Effector memory CD4-positive, alpha-beta T cell (primary cell): ENCODE data around the gene UBE2M.
A peak's percentile ranks its signal among the peaks of the same experiment; 100 is the strongest.

Source experiments
- DNase-seq, 3 donors: peaks; one replicate each; pipeline ENCODE4 v3.0.0-alpha.2; 2020
- H3K27ac ChIP-seq: 2 replicates; pipeline ENCODE4 v1.7.0; 2013; ENCODE audit warnings: mild to moderate bottlenecking, low read length, moderate library complexity; ENCODE audit not compliant: insufficient read depth, poor library complexity, severe bottlenecking
- H3K27me3 ChIP-seq: replicated peaks from 2 replicates; pipeline ENCODE4 v1.7.0; 2013; ENCODE audit warnings: mild to moderate bottlenecking, low read length; ENCODE audit not compliant: insufficient read depth, control insufficient read depth, poor library complexity, severe bottlenecking
- H3K36me3 ChIP-seq: 2 replicates; pipeline ENCODE4 v1.7.0; 2013; ENCODE audit warnings: mild to moderate bottlenecking, low read length, moderate library complexity; ENCODE audit not compliant: control insufficient read depth, insufficient read depth
- H3K4me1 ChIP-seq: 2 replicates; pipeline ENCODE4 v1.7.0; 2013; ENCODE audit warnings: low read length, mild to moderate bottlenecking; ENCODE audit not compliant: control insufficient read depth, insufficient read depth, poor library complexity, severe bottlenecking
- H3K4me3 ChIP-seq: 2 replicates; pipeline ENCODE4 v1.7.0; 2013; ENCODE audit warnings: low read length, low read depth, mild to moderate bottlenecking; ENCODE audit not compliant: insufficient read depth, poor library complexity, severe bottlenecking
- H3K9me3 ChIP-seq: 2 replicates; pipeline ENCODE4 v1.7.0; 2013; ENCODE audit warnings: mild to moderate bottlenecking, low read length, moderate library complexity; ENCODE audit not compliant: control insufficient read depth

The UBE2M gene

DNA sequence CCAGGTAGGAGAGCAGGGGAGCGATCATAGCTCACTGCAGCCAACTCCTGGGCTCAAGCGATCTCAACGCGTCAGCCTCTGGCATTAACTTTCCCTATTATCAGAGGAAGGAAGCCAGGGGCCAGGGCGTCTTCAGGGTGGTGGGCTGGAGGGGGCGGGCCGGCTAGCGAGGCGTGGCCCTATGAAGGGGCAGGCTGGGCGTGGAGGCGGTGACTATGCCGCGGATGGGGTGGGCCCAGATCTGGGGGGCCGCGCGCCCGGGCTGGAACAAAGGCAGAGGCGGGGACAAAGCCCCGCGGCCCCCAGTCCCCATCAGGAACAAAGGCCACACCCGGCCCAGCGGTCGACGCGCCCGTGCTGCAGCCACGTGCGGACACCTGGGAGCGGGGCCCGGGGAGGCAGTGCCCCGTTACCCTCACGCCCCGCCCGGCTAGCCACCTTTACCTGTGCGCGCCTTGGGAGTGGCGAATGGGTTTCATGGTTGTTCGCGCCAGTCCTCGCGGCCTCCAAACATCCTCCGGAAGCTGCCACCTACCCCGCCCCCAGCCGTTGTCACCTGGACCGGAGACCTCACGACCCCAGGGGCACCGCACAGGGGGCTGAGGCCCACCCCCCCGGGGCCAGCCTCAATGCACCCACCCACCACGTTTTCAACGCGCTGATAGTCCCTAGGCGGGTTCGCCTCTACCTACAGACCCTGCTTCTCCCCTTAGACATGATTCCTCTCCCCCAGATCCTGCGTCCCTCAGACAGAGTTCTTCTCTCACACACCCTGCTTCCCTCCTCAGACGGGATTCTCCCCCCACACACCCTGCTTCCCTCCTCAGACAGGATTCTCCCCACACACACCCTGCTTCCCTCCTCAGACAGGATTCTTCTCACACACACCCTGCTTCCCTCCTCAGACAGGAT lies 19.9 kb downstream of the UBE2M start:
- no peaks in the 10 kb centered on the region for H3K9me3 ChIP-seq
- H3K4me3 ChIP-seq, result peak overlapping the region; percentile 57
- H3K27me3 ChIP-seq, result no peaks in the 10 kb centered on the region
- H3K4me1 ChIP-seq, result peaks cover 7% of the 10 kb centered on the region
- H3K27ac ChIP-seq, result no peak overlapping the region
- DNase-seq, result no peak
- H3K36me3 ChIP-seq, result no peaks in the 10 kb centered on the region

DNA sequence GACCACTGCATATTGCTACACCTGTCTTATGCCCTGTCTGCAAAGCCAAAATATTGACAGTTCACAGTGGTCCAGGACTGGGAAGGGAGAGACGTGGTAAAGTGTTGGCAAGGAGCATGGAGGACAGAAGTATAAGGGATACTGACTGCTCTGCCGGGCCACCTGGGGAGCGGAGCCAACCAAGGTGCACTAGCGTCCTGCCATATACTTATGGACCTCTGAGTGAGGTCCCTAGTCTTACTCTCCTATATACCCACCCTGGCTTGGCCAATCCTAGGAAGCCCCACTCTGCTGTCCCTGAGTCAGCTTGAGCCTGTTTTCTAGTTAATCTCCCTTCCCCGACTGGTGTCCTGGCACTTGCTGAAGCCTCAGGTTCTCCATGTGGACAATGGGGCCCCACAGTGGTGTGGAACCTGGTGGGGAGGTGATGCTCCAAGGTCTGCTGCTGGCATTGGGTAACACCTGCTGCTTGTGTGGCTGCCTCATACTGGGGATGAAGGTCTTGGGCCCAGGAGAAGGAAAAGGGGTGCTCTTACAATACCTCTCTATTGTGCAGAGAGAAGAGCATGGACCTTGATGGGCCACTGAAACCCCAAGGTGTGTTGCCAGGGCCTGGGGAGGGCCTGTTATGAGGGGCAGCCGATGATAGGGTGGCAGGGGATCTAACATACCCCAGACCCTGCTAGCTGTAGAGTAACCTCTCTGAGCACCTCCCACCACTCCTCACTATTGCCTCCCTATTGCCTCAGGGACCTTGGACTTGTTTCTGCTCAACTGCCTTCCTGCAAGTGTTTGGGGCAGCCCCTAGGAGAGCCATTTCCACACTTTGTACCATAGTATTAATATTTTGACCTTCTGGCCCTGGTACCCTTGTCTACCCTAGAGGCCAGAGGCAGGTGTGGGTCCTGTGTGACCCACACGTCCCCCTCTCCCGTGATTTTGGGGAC lies 21.3 kb downstream of the UBE2M start:
- Histone ChIP-seq H3K9me3 (no peaks in the 10 kb centered on the region), H3K27me3 (no peaks in the 10 kb centered on the region), H3K36me3 (no peaks in the 10 kb centered on the region), H3K27ac (no peak overlapping the region), H3K4me1 (peaks cover 7% of the 10 kb centered on the region), H3K4me3 (no peak overlapping the region)
- DNase-seq, result no peak

DNA sequence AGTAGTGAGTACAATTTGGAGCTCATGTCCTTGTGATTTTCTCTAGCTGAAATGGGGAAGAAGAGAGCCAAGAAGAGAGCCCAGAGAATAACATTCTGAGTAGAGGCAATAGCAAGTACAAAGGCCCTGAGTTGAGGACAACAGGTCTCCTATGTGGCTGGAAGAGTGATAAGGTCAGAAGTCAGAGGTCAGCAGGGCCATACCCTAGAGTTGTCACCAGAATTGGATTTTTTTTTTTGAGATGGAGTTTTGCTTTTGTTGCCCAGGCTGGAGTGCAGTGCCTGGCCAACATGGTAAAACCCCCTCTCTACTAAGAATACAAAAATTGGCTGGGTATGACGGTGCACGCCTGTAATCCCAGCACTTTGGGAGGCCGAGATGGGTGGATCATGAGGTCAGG lies 22.6 kb downstream of the UBE2M start:
- Histone ChIP-seq H3K9me3 (no peaks in the 10 kb centered on the region), H3K27me3 (no peaks in the 10 kb centered on the region), H3K4me3 (no peak overlapping the region), H3K36me3 (no peaks in the 10 kb centered on the region), H3K27ac (no peak overlapping the region), H3K4me1 (peaks cover 7% of the 10 kb centered on the region)
- DNase-seq, result no peak

DNA sequence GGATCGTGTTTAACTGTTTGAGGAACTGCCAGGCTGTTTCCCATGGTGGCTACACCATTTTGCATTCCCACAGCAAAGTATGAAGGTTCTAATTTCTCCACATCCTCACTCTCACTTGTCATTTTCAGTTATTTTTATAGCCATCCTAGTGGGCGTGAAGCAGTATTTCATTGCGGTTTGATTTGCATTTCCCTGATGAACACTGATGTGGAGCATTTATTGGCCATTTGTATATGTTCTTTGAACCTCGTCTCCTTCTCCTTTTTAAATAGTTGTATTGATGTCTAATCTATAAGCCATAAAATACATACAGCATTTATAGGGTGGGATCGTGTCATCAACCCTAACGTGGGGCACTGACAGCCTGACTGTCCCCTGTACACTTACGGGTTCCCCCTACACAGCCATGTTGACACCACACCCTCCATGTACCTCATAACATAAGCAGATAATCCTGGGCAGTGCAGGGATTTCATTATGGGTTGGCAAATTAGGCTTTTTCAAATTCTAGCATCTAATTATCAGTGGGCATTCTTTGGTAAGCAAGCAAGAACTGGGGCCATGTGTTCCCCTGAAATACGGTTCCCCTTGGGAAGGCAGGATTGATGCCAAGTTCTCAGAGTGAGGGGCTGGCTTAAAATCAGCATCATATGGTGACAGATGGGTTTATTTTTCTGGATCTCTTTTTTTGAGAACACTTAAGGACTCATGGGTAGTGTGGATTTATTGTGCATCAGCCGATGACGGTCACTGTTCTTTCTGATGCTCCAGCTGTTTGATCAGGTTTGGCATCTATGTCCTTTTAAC lies 27.2 kb downstream of the UBE2M start:
- Histone ChIP-seq H3K27ac (no peak overlapping the region), H3K9me3 (no peaks in the 10 kb centered on the region), H3K27me3 (no peaks in the 10 kb centered on the region), H3K4me3 (no peak overlapping the region), H3K36me3 (no peaks in the 10 kb centered on the region), H3K4me1 (no peaks in the 10 kb centered on the region)
- no peak for DNase-seq

DNA sequence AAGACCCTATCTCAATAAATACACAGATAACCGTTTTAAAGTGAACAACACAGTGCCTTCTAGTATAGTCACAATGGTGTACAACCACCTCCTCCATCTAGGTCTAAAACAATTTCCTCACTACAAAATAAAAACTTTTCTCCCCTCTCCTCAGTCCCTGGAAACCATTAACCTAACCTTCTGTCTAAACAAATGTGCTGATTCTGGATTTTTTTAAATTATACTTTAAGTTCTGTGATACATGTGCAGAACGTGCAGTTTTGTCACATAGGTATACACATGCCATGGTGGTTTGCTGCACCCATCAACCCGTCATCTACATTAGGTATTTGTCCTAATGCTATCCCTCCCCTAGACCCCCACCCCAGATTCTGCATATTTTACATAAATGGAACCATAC lies 29.0 kb downstream of the UBE2M start:
- Histone ChIP-seq H3K9me3 (no peaks in the 10 kb centered on the region), H3K4me1 (no peaks in the 10 kb centered on the region), H3K36me3 (no peaks in the 10 kb centered on the region), H3K4me3 (no peak overlapping the region), H3K27me3 (no peaks in the 10 kb centered on the region), H3K27ac (no peak overlapping the region)
- DNase-seq, result no peak

DNA sequence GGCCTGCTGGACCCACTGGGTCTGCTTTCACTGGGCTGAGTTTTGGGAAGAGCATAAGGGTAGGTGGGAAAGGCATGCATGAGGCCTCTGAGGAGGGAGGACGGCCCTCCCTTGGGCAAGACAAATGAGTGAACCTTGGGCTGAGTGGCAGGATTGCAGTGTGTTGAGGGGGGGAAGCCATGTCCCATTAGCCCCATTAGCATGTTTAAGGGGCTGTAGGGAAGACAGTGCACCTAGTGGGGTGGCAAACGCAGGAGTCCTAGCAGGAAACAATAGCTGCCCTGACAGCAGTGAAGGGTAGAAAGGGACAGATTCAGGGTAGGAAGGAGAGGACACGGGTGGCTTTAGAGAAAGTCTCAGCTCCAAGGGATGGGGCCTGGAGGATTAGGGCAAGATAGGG lies 35.7 kb downstream of the UBE2M start:
- no peak overlapping the region for H3K27ac ChIP-seq

DNA sequence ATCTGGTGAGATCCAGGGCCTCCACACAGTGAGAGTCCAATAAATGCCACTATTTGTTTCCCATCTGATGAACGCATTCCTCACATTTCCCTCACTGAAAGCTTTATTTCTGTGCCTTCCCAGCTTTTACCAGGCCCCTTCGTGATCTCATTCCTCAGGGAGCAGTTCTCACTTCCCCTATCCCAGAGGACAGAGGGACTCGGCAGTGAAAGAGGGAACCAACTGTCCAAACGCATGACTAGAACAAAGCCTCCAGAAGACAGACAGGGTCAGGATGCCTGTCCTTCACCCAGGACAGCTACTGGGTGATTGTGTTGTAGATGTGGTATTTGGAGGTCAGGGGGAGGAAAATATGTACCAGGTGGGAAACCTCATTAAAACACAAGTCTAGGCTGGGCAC lies 36.8 kb downstream of the UBE2M start:
- no peak for DNase-seq
- Histone ChIP-seq H3K4me3 (no peak overlapping the region), H3K27me3 (no peaks in the 10 kb centered on the region), H3K4me1 (peaks cover 14% of the 10 kb centered on the region), H3K36me3 (peaks cover 8% of the 10 kb centered on the region), H3K27ac (no peak overlapping the region), H3K9me3 (no peaks in the 10 kb centered on the region)

More for the DNA sequence above, 35.7 kb downstream of the UBE2M start:
- Histone ChIP-seq H3K4me1 (peaks cover 14% of the 10 kb centered on the region), H3K27me3 (no peaks in the 10 kb centered on the region), H3K9me3 (no peaks in the 10 kb centered on the region), H3K36me3 (no peaks in the 10 kb centered on the region), H3K4me3 (no peak overlapping the region)
- DNase-seq, result no peak

DNA sequence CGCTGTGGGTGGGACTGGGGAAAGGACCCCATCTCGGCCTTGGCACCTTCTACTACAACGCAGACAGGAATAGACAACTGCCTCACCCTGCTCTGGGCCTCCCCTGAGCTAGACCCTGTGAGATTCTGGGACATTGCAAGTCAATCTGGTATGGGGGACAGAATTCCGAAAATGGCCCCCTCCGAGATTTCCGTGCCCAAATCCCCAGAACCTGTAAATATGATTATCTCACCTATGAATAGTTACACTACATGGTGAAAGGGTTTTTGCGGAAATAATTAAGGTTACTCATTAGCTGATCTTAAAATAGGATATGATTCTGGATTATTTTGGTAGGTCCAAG lies 38.2 kb downstream of the UBE2M start:
- Histone ChIP-seq H3K9me3 (no peaks in the 10 kb centered on the region), H3K27me3 (no peaks in the 10 kb centered on the region), H3K4me3 (peak overlapping the region; percentile 61), H3K4me1 (peaks cover 14% of the 10 kb centered on the region), H3K36me3 (peaks cover 16% of the 10 kb centered on the region), H3K27ac (peak overlapping the region; percentile 73)
- DNase-seq, result no peak

DNA sequence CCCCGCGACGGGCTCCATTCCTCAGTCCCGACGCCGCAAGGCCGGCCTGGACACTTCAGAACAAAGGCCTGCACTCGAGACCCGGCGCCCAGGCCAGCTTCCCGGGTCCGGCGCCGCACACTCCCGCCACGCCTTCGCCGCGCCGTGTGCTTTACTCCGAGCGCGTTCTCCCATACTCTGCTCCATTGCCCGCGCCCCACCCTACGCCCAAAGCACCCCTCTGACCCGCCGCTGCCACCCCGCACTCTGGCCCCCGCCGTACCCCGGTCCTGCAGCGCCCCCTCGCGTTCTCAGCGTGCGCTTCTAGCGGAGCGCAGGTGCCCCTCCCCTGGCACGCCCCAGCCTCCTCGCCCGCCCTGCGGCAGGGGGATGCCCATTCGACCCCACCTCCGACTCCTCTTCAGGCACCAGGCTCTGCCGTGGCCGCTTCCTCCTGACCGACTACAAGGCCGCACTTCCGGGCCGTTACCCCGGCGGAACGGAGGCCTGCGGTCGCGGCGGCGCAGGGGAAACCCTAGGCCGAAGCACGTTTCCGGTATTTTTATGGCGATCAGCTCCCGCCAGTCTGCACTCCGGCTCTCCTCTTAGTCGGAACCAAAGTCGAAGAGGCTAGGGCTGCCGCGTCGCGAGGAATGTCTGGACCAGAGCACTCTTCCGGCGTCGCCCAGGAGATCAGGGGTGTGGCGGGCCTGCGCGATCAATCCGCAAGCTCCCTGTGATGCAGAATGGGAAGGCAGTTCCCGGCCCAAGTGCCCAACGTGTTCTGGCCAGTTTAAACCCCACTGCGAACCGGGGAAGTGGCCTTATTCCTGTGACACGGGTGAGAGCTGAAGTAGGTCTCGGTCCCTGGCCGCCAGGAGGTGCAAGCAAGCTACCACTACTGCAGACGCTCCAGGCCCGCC lies 38.8 kb downstream of the UBE2M start, which contains the start of gene ZBTB45:
Gene ZBTB45 (minus strand): TSS at position 456 of the 902 bp plus-strand sequence. CDS start 2,137 bp downstream, outside the sequence.
- Histone ChIP-seq H3K9me3 (no peaks in the 10 kb centered on the region), H3K27ac (peak within 1 kb of the TSS; percentile 73), H3K4me1 (peaks cover 16% of the 10 kb centered on the region), H3K27me3 (no peaks in the 10 kb centered on the region), H3K36me3 (peaks cover 16% of the 10 kb centered on the region), H3K4me3 (peak within 1 kb of the TSS; percentile 61)
- DNase-seq, result peak; percentile 80 to 84 (median 84)
